NCI-H146 (cell line): ENCODE results near the gene PSTK.

Source experiments
- DNase-seq: peaks from one replicate; lab custom pipeline; 2025; lab: John Stamatoyannopoulos, UW

PSTK gene, protein sequence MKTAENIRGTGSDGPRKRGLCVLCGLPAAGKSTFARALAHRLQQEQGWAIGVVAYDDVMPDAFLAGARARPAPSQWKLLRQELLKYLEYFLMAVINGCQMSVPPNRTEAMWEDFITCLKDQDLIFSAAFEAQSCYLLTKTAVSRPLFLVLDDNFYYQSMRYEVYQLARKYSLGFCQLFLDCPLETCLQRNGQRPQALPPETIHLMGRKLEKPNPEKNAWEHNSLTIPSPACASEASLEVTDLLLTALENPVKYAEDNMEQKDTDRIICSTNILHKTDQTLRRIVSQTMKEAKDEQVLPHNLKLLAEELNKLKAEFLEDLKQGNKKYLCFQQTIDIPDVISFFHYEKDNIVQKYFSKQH

DNA sequence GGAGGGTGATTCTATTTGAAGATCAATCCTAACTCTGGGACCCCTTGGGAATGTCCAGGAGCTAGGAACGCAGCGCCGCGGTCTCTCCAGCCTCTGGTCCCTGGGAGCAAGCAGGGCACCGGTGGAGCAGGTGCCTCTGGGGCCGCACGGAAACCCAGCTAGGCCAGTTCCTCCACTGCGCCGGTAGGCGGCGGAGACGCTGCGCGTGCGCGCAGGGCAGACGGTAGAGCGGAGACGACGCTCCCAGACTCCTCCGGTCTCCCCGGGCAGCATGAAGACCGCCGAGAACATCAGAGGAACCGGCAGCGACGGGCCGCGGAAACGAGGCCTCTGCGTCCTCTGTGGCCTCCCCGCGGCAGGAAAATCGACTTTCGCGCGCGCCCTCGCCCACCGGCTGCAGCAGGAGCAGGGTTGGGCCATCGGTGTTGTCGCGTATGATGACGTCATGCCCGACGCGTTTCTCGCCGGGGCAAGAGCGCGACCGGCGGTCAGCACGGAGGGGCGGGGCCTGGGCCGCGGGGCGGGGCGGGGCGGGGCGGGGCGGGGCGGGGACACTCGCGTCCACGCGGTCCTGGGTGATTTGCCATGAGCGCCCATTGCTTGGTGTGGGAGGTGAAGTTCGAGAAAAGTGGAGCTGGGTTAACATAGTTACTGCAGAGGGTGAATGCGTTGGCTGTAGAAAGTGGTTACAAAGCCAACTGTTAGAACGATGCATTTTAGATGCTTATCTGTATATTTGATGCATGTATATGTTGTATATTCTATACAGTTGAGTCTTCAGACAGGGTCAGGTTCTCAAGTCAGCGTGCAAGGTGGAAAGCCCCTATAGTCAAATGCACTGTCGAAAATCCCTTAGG lies at the start of gene PSTK:
Gene PSTK (plus strand): TSS at position 193 of the 857 bp plus-strand sequence. CDS start 79 bp downstream, at position 272.
- peak; percentile 90 for DNase-seq

DNA sequence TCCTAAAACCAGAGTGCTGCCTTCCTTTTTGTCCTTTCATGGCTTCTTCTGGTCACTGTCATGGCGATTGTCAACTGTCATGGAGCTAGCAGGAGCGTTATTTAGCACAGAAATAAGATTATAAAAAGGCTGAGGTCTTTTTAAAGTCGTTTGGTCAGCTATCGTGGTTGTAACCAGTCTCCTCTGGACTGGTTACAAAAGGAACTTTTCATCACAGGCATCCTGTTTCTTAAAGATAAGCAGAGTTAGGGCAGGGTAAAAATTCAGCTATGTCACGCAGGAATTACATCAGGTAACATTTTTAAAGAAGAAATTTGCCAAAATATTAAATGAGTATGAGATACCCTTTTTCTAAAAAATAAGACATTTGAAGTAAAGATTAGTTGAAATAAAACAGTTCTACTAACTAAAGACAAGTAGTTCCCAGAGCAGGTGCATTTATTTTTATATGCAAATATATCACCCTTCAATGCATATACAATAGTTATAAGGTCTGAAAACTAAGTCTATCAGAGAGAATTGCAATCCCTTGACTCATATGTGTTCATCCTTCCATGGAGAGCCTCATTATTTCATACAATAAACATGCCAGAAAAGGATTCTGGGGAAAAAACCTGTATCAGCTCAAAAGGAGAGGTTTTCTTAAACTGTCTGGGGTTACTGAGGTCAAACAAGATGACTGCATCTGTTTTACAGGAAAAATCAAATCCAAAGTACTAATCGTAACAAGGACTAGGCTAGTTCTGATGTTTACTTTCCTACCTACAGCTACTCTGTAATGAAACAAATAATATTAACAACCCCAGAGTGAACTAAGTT lies 48.9 kb upstream of the PSTK start:
- no peak for DNase-seq

DNA sequence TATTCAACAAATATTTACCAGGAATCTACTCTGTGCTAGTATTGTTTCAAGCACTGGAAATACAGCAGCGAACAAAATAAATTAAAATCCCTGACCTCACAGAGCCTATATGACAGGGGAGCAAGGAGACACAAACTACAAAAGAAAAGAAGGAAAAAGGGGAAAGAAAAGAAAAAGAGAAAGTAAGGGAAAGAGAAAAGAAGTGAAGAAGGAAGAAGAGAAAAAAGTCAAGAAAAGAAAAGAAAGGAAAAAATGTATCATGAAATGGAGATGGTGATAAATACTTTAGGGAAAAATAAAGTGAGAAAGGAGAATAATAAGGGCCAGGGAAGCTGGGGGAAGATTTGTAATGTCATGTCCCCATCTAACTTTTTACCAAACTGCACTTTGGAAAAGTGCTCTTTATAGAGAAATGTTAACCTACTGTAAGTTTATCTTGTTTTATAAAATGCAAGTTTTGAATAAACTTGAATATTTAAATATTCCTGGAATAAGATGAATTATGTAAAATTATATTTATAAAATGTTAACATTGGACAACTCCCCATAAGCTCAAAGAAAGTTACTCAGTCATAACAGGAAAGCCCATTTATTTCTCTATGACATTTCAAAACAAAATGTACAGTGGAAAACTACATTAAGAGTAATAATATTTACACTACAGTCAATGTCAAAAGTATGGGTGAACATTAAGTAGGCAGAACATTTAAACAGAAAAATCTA lies 40.9 kb upstream of the PSTK start:
- DNase-seq: no peak

DNA sequence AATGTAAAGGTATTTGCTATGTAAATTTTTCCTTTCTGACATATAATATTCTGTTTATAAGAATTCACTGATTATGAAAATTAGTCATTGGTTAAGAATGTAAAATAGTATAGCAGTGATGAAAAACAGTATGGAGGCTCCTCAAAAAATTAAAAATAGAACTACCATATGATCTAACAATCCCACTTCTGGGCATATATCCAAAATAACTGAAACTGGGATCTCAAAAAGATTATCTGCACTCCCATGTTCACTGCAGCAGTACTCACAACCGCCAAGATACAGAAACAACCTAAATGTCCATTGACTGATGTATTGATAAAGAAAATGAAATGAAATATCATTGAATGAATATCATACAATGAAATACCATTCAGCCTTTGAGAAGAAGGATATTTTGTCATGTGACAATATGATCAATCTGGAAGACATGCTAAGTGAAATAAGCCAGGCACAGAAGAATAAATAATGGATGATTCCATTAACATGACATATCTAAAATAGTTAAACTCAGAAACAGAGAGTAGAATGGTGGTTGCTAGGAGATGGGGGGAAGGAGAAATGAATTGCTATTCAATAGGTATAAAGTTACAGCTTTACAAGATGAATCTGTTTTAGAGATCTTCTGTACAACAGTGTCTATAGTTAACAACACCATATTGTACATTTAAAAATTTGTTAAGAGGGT lies 40.2 kb upstream of the PSTK start:
- no peak for DNase-seq

DNA sequence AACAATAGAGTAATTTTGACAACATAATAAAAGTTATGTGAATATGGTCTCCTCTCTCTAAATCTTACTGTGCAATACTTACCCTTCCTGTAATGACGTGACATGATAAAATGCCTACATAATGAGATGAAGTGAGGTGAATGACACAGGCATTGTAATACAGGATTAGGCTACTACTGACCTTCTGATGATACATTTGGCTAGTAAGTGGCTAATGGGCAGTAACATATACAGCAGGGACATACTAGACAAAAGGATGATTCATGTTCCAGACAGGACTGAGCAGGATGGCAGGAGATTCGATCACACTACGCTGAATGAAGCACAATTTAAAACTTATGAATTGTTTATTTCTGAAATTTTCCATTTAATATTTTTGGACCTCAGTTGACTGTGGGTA lies 30.9 kb upstream of the PSTK start:
- no peak for DNase-seq

DNA sequence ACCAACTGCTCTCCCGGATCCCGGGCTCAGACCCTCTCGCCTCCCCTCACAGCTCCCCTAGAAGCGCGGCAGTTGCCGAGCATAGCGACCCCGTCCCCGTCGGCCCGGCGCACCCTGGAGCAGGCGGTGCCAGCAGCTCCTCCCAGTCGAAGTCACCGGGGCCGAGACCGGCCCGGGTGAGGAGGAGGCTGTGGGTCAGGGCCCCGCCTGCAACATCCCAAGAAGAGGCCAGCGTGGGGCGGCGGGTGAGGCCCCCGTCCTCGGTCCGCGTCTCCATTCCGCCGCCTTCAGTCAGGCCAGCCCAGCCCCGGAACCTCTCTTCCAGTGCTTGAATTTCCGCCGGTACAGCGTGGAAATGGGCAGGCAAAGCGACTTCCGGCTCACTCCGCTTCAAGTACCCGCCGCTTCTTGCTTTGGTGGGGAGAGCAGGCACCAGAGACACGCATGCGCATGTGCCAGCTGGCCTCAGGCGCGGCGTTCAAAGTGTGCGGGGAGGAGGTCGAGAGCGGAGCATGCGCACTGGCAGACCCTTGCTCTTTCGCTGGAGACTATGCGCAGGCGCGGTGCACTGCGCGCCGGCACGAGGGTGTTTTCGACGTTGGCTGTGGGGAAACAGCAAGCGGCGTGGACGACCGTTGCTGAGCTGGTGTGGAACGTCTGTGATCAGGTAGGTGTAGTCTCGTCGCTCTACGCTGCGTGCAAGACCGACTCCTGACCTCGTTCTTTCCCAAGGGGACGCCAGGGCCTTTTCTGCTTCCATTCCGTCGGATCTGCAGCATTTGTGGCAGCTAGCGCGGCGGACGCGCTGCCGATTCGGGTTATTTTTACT lies 26.1 kb upstream of the PSTK start, which contains the start of gene C10orf88:
Gene C10orf88 (minus strand): TSS at position 326 of the 829 bp plus-strand sequence. CDS start 49 bp downstream, at position 277.
- DNase-seq: peak; percentile 98

DNA sequence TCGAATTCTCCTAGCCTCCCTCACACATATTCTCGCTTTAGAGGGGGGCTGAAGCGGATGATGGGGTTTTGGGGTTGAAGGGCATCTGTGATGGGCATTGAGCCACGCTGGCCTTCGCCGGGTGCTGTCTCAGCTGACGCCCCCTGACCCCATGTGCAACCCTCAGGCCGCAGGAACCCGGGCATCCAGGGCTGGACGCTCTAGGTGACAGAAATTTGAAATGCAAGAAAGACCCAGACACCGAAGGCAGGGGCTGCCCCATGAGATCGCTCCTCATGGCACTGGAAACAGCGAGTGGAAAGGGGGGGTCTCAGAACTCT lies 25.5 kb upstream of the PSTK start:
- no peak for DNase-seq

DNA sequence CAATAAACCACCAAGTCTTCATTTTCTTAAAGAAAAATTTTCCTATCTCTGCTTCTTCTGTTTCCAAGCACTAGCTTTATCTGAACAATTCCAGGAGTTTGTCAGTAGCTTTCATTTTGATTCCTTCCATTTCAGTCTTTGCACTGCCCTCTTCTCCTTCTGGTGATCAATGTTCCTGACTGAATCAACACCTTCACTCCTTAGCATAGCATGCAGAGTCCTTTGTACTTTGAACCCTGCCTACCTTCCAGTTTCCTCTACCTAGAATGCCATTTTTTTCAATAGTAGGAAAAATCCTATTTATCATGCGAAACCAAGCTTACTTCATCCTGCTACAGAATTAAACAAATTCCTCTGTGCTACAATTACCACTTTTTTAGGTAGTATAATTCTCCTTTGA lies 24.3 kb upstream of the PSTK start:
- no peak for DNase-seq

DNA sequence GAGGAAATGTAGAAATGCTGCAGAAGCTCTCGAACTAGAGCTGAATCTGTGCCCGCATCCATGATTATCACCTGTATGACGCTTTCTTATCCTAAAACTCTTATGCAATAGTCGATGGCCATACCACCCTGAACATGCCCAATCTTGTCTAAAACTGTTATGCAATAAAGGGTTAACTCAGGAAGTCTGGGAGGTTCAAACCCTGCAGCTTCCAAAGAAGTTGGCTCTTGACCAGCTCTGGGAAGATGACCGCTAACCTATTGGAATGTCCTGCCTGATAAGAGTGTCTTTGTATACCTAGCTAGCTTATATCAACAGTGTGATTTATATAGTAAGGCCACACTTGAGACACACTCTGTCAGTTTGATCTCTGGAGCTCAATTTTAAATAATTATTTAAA lies 22.7 kb upstream of the PSTK start:
- no peak for DNase-seq

DNA sequence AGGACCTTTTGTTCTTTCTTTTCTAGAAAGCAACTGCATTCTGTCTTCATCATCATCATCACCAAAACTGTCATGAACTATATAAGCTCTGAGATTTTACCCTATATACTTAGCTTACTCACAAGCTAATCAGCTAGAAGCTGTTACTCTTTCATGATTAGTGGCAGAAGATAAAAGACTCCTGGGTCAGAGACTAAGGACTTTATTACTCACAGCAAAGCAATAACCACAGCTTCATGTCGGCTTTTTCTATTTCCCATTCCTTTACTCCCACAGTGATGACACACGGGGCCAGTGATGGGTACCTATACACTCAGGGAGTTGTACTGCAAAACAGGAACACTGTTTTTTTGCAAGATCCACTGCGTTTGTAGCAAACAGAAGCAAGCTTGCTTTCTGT lies 17.8 kb upstream of the PSTK start:
- DNase-seq: no peak

DNA sequence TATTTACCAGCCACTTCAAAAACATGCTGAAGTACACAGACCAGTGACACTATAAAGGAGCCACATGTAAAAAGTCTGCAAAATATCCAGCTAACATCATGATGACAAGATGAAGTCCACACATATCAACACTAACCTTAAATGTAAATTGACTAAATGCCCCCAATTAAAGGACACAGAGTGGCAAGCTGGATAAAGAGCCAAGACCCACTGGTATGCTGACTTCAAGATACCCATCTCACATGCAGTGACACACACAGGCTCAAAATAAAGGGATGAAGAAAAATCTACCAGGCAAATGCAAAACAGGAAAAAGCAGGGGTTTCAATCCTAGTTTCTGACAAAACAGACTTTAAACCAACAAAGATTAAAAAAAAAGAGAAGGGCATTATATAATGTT lies 13.3 kb upstream of the PSTK start:
- DNase-seq: no peak

DNA sequence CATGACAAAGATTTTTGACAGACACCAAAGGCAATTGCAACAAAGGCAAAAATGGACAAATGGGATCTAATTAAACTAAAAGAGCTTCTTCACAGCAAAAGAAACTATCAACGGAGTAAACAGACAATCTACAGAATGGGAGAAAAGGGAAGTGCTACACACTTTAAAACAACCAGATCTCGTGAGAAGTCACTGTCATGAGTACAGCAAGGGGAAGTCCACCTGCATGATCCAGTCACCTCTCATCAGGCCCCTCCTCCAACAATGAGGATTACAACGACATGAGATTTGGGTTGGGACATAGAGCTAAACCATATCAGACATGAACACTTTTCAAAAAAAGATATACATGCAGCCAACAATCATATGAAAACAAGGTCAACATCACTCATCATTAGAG lies 11.5 kb upstream of the PSTK start:
- no peak for DNase-seq

DNA sequence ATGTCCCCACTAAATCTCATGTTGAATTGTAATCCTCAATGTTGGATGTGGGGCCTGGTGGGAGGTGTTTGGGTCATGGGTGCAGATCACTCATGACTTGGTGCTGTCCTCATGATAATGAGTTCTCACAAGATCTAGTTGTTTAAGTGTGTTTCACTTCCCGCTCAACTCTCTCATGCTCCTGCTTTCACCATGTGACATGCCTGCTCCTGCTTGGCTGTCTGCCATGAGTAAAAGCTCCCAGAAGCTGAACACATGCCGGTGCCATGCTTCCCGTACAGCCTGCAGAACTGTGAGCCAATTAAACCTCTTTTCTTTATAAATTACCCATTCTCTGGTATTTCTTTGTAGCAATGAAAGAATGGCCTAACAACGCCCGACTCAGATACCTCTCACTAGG lies 6.2 kb upstream of the PSTK start:
- DNase-seq: no peak

DNA sequence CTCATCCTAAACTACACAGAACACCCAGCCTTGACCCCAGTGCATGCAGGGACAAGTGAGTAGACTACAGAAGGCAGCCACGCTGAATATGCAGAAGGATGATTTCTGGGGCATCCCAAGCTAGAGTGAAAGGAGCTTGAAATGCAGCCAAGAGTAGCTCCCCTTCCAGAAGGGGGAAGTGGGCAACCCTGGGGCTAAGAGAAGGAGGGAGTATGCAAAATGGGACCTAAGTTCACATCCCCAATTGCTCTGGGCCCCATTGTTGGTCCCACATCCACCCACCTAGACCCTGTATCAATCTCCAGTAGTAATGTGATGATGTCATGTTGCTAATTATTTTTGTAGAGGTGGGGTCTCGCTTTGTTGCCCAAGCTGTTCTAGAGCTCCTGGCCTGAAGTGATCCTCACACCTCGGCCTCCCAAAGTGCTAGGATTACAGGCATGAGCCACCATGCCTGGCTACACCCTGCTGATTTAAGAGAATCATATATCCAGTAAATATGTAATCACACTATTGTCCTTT lies 5.6 kb upstream of the PSTK start:
- peak; percentile 9 for DNase-seq

DNA sequence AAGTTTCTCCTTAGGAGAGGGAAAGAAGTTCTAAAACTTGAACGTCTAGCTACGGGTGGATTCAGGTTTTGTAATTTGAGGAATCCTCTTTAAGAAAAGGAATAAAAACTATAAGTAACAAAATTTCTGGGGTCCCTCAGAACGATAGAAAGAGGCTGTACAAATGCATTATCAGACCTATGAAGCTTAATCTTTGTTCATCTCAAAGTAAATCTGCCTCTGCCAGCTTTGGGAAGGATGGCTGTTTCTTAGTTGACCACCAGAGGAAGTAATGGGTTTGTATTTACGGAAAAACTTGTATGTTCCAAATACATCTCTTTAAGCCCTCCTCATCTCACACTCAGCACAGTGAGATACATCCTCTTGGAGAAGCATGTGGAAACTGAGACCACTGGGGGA lies 864 bp downstream of the PSTK start:
- peak; percentile 20 for DNase-seq

DNA sequence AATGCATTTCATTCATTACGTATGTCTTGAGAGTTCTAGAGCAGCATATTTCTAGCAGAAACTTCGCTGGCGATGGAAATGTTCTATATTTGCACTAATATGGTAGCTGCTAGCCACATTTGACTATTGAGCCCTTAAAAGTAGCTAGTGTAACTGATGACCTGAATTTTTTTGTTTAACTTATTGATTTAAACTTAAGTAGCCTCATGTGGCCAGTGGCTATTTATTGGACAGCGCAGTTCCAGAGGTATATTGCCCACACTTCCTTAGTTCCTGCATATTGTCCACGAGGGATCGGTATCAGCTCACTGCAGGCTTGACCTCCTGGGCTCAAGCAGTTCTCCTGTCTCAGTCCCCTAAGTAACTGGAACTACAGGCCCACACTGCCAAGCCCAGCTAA lies 3.7 kb downstream of the PSTK start:
- no peak for DNase-seq

DNA sequence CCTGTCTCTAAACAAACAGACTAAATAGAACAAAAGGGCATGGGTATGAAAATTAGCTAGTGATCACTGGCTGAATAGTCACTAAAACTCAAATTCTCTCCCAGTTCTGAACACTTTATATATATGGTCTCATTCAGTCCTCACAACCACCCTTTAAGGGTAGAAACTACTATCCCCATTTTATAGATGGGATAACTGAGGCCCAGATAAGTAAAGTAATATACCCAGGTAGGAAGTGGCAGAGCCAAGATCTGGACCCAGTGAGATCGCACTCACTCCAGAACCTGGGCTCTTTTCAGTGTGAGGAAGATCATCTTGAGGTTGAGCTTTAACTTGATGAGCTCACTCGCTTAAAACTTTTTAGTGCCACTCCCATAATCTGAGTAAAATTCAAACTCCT lies 4.5 kb downstream of the PSTK start:
- no peak for DNase-seq

DNA sequence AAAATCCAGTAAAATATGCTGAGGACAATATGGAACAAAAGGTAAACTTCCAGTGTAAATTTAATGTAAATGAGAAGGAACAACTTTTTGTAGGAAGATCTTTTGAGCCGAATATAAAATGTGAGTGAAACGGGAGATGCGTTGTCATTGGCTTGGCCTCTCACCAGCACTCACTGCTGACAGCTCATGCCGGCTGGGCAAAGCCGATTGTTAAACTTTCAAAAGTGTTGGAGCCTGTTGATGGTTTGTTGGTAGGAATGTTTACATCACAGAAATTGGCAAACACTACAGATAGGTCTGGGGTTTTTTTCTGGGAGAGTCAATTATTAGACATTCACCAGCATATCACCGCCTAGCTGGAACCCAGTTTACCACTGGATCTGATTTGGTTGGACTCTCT lies 6.1 kb downstream of the PSTK start:
- DNase-seq: no peak

DNA sequence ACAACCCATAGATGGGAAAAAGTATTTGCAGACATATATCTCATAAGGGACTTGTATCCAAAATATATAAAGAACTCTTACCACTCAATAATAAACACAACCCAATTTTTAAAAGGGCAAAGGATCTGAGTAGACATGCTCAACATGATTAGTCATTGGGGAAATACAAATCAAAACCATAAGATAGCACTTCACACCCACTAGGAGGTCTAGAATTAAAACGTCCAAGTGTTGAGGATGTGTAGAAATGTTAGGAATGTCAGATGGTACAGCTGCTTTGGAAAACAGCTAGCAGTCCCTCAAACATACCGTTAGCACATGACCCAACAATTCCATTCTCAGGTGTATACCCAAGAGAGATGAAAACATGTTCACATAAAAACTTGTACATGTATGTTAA lies 8.3 kb downstream of the PSTK start:
- no peak for DNase-seq

DNA sequence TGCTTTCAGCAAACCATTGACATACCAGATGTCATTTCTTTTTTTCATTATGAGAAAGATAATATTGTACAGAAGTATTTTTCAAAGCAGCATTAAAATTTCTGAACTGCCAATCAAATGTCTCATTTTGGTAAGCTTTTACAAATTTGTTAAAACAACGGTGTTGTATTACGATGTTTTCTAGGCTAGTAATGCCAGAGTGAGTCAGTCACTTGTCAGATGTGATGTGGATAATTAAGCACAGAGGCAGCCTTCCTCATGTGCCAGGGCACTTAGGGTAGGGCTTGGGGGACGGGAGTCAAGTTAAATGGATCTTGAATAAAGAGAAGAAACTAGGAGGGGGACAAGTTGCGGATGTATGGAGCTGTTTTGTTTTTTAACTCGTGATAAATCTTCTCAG lies 10.1 kb downstream of the PSTK start:
- DNase-seq: no peak
